GM19328 (cell line): ENCODE measurements around the gene FCHSD2.
"Not testable (repeated sequence)": the region's sequence is repeated elsewhere in the genome, so short reads cannot be mapped to it uniquely, and the experiment has no call there.

Experiments
- ATAC-seq: cut with Tn5 transposase; IDR thresholded peaks from one replicate; pipeline ENCODE4 v1.9.1; 2021; ENCODE audit warnings: mild to moderate bottlenecking, moderate library complexity; ENCODE audit not compliant: unreplicated experiment

Gene FCHSD2

GRCh38 chr11:72850832-72851231 lies 291.3 kb downstream of the FCHSD2 start:
- ATAC-seq: no peak

- no peak for ATAC-seq
Measured at GRCh38 chr11:72848846-72849466, 293.2 kb downstream of the FCHSD2 start.

- no peak for ATAC-seq
Measured at GRCh38 chr11:72844356-72844755, 297.8 kb downstream of the FCHSD2 start.

DNA sequence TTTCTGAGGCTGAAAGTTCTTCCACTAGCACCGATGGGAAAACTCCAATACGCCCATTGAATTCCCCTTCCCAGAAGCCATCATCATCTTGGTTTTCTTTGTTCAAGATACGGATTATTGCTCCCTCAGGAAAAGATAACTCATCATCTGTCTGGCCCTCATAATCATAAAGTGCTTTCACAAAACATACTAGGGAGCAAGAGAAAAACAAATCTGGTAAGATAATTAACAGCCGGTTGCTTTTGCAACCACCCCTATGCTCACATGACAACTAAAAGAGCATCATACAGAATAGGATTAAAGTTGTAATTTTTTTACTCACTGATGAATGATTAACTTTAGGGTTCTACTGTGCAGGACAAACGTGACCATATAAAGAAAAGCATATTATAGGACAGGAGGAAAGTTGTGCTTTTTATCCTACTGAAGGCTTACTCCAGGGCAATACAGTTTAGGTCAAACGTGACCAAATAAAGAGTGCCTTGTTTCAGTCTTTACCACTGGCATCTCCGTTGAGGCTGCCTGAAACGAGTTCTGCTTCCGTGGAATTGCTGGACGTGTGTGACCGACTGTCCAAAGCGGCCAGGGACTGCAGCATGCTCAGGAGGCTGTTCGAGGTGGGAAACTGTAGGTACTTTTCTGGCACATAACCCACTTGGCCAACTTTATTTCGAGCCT lies 299.3 kb downstream of the FCHSD2 start:
- no peak for ATAC-seq

DNA sequence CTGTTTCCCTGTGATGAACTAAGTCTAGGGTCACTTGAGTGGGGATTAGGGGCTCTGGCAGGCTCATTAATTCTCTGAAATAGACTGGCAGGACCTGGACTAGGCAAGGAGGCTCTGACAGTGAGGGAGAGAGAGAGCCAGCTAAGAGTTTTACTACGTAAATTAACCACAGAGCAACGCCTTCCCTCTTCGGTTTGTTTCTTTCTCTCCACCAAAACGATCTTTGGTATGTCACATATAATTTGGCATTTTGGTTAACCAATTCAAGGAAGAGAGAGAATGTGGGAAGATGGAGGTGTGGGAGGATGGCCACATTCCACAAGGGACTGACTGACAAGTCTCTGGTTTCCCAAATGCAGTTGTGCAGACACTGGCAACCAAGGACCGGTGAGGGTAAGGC lies 300.0 kb downstream of the FCHSD2 start:
- no peak for ATAC-seq

DNA sequence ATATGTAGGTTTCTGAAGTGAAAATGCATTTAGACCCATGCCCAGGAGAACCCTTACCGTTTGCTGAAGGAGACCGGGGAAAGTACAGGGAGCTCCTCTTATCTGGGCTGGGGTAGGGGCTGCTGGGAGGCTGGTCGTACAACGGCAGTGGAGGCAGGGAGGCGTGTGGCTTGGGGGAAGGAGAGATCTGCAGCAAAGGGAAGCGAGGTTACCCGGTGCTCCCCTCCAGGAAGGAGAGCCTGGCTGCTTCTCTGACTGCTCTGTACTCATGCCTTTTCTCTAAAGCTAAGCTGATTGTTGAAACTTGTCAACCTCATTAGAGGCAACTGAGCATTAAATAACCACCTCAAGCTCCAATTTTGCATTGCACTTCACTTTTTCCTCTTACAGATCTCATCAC lies 300.7 kb downstream of the FCHSD2 start:
- no peak for ATAC-seq

GRCh38 chr11:72840780-72841179 lies 301.3 kb downstream of the FCHSD2 start:
- no peak for ATAC-seq

GRCh38 chr11:72838691-72839305 lies 303.3 kb downstream of the FCHSD2 start:
- ATAC-seq: no peak

- no peak for ATAC-seq
Measured at GRCh38 chr11:72836111-72836510, 306.0 kb downstream of the FCHSD2 start.

- no peak for ATAC-seq
Measured at GRCh38 chr11:72834905-72835304, 307.2 kb downstream of the FCHSD2 start.

GRCh38 chr11:72833811-72834493 lies 308.2 kb downstream of the FCHSD2 start:
- ATAC-seq: no peak

DNA sequence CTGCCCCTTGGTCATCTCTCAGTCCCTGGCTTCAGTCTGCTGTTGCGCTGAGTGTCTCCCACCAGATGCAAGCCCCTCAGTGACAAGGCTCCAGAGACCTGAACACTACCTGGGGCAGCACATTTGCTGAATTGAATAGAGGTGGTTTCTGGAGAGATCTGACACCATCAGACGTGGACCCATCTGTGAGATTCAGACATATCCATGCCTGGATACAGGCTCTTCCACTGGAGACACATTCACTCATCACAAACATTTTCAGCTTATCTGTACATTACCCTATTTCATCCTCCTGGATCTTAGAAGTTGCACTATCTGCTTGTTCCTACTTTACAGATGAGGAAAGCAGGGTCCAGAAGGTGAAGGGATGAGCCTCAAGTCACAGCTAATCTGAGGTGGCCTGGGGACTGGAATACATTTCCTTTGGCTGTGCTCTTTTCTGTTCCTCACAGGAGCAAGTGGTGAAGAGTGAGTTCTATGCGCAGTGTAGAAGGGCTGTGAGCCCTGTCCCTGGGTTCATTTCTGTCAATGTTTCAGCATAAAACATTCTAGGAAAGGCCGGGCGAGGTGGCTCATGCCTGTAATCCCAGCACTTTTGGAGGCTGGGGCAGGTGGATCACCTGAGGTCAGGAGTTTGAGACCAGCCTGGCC lies 308.9 kb downstream of the FCHSD2 start:
- no peak for ATAC-seq

GRCh38 chr11:72832301-72833082 lies 309.6 kb downstream of the FCHSD2 start:
- ATAC-seq: no peak

DNA sequence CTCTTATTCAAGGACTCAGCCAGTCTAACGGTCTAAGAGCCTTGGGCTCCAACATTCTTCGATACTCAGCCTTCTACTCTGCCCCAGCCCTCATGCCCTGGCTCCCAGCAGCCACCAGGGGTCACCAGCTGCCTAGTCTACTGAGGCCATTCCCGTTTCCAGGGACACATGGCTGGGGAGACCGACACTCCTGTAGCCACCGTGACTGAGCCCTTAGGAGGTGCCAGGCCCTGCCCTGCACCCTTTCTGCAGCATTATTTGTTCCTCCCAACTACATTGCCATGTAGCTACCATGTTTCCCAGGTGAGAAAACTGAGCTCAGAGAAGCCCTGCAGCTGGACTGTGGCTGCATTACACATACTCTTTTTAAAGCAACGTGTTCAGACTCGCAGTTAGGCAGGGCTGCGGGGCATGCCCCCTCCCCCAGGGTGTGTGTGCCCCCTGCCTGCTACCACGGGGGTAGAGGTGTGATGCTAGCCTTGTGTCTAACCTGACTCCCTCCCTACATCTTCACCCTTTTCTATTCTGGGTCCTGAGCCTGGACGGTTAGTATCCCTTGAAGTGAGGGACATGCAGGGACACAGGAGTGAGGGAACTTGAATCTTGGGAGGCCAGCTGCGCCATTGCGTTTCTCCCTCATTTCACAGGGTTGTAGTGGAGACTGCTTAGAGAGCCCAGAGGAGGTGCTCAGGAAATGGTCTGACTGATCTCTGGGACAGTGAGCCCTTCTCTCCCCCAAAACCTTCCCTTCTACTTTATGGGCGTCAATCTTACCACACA lies 310.4 kb downstream of the FCHSD2 start:
- no peak for ATAC-seq

GRCh38 chr11:72829884-72830533 lies 312.1 kb downstream of the FCHSD2 start:
- ATAC-seq: no peak

- ATAC-seq: no peak
Measured at GRCh38 chr11:72829178-72829577, 312.9 kb downstream of the FCHSD2 start.

- no peak for ATAC-seq
Measured at GRCh38 chr11:72828692-72829101, 313.4 kb downstream of the FCHSD2 start.

DNA sequence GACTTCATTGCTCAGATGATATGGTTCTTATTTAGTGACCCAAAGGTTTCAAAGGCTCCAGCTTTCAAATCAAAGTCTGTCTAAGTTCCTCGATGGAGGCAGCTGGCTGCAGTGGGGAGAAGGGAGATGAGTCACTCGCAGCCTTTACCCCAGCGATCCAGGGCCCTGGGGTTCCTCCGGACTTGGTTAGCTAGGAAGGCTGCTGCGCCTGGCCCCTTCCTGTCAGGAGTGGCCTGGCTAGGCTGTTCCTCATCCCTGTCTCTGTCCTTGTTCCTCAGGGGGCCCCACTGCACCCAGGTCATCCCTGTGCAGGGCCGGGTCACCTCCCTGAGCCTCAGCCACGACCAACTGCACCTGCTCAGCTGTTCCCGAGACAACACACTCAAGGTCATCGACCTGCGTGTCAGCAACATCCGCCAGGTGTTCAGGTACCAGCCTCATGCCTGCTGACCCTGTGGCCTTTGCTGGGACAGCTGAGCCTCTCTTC lies 314.0 kb downstream of the FCHSD2 start:
- no peak for ATAC-seq

- ATAC-seq: not testable (repeated sequence)
Measured at GRCh38 chr11:72827656-72828055, 314.5 kb downstream of the FCHSD2 start.
